NCI-H2171 treated with DMSO at 0.1 percent for 48 hours (cell line): Measurements from ENCODE around the gene ELK3.

Experiments used
- DNase-seq: peaks from one replicate; lab custom pipeline; 2025; lab: John Stamatoyannopoulos, UW

The ELK3 gene

DNA sequence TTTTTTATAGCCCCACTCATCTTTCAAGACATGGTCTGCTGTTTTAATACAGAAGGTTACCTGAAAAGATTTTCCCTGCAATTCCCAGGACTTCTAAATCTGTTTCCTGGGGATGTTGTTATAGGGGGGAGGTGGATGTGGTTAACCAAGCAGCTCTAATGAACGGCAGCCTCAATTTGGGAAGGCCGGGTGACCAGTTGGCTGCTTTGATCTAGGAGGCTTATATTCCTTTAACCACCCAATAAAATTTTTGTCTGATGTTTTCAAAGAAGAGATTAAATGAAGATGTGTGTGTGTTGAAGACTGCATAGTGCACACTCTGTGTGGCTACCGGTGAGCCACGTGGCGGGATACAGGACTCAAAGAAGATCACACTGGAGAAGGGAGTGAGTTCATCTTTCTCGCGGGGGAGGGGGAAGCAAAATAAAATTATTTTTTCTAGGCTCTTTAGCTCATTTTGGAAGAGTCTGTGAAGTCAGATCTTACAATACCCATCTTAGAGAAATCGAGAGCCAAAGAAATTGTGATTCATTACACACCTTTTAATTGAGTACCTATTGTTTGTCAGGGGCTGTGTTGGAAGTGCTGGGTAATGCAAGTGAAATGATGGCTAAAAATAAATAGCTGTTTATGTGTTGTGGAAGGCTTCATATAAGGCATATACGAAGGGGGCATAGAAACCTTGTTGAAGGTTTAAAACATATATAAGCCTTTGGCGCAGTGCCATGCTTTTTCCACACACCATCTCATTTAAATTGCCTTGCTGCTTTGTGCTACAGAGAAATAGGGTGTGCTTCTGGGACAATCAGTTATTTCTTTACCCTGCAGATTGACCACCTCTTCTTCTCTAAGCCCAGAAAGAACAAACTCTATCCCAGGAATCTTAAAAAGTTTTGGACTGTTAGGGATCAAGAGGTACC, 18.5 kb downstream of the ELK3 start:
- no peak for DNase-seq

DNA sequence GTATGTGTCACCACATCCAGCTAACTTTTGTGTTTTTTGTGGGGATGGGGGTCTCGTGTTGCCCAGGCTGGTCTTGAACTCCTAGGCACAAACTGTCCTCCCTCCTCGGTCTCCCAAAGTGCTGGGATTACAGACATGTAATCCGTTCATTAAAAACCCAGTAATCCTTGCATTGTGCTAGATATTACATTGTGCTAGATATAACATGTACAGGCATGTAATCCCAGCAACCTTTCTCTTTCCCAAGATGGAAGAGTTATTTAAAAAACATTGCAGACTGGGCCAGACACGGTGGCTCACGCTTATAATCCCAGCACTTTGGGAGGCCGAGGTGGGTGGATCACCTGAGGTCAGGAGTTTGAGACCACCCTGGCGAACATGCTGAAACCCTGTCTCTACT, 19.7 kb downstream of the ELK3 start:
- DNase-seq = no peak

DNA sequence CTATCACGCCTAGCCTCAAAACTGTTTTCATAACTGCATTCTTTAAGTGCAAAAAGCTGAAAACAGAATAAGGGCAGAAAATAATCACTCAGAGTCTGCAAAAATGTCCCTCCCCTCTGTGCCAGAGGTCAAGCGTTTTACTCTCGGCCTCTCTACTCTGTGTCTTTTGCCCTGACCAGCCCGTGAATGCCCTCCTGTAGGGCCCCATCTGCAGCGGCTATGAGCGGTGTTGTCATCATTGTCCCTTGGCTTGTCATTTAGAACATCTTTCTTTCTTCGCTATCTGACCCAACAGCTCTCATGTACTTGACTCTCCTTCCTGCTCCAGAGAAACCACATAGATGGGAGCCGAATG, 21.7 kb downstream of the ELK3 start:
- no peak for DNase-seq

DNA sequence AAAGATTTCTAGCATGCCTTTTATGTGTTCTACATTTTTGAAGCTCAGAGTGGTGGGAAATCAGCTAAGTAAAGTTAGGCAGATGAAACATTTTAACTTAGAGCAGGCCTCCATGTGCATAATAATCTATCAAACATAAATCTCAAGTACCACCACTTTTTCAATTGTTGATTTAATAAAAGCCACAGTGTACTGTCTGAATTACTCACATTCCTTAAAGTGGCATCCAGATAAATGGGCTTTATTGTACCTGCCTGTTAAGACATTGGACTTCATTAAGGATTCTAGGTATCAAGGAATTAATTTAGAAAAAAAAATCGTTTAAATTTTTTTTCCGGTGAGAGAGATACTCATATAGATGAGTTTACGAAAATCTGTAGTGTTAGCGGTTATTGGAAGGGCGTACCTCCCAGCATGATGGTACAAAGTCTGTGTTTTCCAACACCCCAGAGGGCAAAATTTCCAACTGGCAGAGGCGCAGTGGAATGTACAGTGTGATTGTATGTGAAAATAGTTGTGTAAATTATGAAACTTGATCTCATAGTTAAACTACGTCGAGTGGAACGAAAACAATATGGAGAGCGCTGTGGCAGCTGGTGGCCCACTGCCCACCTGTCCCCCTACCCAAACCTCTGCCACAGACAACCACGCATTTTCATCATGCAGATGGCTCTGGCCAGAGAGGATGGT, 25.0 kb downstream of the ELK3 start:
- DNase-seq = peak; percentile 79

DNA sequence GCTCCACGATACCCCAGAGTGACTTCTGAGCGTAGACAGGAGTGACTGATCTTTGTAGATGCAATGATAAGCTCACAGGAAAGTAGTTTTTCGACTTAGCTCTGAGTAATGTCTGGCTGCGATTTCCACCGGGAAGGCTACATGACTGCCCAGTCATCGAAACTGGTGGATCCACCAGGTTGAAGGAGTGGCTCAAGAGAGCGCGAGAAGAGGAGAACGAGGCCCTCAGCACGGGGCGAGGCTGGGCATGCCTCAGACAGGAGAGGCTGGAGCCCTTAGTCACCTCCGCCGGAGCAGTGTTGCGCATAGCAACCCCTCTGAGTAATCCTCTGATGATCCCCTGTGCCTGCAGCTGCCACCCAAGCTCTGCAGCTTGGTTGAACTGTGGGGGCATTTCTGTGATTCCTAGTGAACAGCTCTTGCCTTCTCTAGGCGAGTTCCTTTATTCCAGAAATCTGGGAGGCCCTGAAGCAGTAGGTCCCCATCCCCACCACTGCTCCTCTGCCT, 25.6 kb downstream of the ELK3 start:
- DNase-seq = peak; percentile 75

DNA sequence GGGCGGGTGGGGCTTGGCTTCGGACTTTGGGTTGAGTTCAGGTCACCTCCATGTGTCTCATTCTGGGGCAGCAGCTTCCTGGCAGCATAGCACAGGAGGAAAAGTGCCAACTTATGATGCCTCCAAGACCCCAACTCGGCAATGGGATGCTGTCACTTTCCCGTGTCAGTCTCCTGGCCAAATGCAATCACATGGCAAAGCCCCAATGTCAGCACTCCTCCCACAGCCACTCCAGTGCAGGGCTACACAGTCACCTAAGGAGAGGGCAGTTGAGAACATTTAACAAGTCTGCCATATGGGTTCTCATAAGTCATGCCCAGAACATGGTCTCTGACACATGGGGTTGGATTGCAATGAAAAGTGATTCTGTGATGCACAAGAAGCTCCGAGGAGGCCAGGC, 26.7 kb downstream of the ELK3 start:
- no peak for DNase-seq

DNA sequence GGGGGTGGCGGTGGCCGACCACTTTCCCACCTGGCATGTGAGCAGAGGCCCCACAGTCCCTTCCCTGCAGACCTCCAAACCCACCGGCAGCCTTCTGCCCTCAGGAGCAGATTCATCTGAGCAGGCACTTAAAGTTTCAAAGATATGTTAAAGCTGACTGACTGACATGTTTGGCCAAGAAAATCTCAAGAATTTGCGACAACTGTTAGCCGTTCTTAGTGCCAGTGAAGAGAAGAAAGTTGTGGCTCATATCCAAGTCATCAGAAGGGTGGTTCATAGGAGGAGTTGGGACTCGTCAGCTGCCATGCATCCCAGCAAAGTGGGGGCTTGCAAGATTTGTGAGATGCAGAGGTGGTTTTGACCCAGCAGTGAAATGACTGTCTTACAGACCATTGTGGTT, 27.2 kb downstream of the ELK3 start:
- no peak for DNase-seq

DNA sequence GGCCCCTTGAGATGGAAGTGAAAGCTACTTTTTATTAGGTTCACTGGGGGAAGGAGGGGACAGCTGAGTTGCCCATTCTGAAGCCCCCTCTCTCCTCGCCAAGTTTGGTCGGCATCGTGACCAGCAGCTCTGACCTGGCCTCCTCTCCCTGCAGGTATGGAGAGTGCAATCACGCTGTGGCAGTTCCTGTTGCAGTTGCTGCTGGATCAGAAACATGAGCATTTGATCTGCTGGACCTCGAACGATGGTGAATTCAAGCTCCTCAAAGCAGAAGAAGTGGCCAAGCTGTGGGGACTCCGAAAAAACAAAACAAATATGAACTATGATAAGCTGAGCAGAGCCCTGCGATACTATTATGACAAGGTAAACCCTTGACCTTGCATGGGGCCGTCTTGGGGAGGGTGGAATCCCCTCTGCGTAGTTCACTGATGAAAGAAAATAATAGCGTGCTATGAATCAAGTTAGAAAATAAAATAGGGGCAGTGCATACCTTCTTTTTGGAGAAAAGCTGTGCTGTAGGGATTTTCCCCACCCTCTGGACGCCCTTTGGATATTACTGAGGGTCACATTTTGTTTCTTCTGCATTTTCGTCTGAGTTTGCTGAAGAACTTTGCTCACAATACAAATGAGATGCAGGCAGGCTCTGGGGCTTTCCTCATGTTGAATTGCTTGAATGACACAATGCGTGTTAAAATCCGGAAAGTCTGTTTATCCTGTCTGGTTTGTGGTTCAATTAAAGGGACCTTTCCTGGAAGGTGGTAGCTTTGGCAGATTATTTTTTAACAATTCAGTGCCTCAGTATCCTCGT, 29.4 kb downstream of the ELK3 start:
- DNase-seq = no peak

DNA sequence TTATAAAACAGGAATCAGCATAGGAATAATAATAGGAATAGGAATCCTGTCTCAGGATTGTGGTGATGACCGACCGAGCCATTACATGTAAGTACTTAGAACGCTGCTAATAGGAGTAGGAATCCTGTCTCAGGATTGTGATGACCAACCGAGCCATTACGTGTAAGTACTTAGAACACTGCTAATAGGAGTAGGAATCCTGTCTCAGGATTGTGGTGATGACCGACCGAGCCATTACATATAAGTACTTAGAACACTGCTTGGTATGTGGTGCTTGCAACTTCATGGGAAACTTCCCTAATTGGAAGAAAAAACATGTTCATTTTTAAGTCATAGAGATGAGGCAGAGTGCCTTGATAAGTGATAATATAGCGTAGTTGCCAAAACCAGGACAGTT, 30.0 kb downstream of the ELK3 start:
- no peak for DNase-seq

DNA sequence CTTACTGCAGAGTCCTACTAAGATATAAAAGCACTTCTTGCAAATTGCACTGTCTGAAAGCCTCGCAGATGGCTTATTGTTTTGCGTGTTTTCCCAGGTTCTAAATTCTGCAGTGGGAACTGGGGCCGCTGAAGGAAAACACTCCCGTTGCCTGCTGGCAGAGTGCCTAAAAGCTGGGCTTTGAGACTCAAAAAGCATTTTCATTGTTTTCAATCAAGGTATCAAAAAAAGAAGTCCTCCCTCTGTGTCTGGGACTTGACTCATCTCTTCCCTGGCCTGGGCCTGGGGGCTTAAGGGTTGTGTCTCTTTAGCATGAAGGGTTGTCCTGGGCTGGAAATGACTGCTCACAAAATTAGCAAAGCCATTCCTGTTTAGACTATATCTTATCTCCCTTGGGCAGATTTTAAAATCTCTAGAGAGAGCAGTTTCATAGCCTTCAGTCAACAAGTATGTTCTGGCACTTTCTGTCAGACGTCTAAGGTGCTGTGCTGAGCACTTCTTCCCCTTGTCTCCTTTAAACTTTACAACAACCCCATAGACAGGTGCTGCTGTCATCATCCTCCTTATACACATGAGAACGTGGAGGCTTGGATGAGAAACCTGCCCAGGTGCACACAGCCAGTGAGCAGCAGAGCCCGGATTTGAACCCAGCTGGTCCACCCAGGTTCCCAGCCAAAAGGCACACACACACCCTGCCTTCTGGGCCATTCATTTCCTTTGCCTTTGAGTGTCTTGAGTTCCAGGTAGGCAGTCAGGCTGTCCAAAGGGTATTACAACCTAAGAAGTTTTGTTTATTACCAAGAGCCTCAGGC, 31.1 kb downstream of the ELK3 start:
- peak; percentile 58 for DNase-seq

DNA sequence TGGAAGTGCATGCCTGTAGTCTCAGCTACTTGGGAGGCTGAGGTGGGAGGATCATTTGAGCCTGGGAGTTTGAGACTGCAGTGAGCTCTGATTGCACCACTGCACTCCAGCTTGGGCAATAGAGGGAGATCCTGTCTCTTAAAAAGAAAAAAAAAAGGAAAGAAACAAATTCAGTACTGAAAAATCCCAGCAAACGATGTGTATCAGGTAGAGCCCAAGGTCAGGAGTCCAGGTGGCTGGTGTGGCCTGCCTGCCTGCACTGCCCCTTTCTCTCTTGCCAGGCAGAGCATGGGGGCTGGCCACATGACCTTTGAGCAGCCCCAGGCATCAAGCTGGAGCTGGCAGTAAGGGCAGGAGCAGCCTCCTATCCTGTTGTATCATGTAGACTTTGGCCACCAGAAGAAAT, 31.8 kb downstream of the ELK3 start:
- DNase-seq = no peak

DNA sequence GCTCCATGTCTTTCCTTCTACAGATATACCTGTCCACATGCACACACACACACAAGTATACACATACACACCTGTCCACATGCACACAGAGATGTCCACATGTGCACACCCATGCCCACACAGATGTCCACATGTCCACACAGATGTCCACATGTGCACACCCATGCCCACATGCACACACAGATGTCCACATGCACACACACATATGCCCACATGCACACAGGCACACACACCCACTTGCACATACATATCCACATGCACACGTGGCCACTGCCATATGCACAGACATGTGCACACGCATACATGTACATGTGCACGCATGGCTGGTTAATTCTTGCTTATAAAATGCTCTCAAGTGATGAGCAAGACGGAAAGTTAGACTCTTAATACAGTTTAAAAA, 32.2 kb downstream of the ELK3 start:
- DNase-seq = no peak

DNA sequence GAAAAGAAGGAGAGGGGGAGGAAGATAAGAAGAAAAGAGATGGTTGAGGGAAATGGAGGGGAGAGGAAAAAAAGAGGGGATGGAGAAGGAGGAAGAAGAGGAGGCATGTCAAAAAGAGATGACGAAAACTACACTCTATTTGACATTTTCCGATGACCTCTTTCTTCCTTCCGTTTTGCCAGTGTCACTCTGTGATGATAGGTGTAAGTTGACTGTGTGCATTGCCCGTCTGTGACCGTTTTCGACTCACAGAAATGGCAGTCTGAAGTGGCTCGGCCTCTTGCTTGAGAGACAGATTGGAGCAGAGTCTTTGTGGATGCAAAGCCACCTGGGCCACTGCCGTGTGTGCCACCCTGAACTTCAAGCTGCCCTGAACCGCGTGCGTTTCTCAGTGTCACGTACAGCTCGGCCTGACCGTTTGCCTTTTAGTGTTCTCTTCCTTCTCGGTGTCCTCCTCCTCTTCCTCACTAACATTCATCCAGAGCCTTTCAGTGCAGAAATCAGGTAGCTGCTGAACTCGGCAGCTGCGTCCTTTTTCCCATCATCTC, 32.7 kb downstream of the ELK3 start:
- no peak for DNase-seq

DNA sequence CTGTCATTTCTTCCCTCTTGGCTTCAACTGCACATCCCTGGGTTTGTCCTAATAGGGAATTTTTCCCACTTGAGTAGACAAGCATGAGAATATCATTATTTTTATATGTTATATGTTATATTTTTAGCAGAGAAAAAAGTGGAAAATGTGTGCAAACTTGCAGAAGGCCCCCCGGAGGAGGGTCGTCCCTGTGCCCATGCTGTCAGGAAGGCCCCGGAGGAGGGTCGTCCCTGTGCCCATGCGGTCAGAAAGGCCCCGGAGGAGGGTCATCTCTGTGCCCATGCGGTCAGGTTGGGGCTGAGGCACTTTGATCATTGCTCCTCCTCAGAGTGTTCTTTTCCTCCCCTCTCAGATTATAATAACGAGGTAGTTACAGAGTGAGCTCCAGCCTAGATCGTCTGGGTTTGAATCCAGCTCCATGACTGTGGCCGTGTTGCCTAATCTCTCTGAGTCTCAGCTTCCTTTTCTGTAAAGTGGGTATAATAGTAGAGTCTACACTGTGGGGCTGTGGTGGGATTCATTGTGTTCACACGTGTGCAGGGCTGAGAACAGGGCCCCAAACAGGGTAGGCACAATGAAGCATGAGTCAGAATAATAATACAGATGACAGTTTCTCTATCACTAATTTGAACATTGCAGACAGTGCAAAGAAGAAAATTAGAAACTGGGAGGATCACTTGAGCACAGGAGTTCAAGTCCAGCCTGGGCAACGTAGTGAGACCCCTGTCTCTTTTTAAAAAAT, 33.4 kb downstream of the ELK3 start:
- DNase-seq = no peak

DNA sequence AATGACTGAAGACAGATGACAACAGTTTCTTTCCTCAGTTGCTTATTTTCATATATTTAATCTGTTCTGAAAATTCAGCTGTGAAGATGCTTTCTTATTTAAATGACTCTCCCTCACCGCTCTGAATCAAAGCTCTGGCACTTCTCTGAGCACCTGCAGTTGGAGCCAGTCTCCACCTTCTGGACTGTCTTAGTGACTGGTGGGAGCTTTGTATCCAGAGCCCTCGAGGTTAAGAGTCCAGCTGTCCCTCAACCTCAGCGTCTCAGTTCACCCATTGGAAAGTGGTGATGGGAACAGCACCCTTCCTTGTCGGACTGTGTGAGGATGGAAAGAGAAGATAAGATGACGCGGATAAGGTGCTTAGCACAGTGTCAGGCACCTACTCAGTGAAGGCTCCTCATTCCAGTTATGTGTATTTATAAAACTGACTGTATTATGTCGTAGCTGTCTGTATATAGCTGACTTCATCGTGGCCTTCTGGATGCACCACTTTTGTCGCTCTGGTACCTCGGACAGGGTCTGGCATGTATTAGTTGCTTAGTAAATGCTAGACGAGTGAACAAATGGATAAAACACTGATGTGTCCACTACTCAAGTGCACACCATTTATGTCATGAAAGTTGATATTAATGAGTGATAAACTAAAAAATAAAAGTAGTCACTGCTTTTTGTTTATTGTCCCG, 34.5 kb downstream of the ELK3 start:
- no peak for DNase-seq

DNA sequence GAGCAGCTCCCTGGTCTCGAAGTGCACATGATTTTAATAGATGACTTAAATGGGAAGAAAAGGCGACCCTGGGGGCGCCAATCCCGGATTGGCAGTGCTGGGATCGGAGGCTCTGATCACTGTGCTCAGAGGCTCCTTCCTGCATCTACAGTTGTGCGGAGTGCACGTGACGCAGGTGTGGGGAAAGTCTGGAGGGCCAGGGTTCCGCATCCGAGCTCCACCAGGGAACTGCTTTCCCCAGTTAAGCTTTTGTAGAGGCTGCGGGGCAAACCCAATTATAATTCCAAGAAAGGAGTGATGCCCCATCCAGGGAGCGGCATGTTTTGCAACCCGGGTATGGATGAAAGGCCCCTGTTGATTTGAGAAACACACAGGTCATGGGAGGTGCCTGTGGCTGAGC, 36.5 kb downstream of the ELK3 start:
- DNase-seq = no peak

DNA sequence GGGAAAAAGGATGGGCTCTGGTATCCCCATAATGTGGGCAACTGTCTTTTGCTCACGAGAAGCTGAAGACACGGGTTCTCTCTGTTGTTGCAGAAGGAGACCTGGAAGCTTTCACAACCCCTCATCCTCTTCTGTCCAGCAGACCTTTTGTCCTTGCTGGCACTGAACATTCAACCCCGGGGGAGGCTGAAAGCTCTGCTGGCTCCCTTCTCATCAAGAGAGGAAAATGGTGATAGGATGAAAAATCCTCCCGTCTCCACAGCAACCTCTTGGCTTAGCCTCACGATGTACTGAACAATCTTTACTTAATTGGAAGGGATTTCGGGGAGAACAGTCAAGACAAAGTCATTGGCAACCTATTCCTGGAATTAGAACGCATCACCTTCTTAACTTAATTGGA, 39.0 kb downstream of the ELK3 start:
- no peak for DNase-seq

DNA sequence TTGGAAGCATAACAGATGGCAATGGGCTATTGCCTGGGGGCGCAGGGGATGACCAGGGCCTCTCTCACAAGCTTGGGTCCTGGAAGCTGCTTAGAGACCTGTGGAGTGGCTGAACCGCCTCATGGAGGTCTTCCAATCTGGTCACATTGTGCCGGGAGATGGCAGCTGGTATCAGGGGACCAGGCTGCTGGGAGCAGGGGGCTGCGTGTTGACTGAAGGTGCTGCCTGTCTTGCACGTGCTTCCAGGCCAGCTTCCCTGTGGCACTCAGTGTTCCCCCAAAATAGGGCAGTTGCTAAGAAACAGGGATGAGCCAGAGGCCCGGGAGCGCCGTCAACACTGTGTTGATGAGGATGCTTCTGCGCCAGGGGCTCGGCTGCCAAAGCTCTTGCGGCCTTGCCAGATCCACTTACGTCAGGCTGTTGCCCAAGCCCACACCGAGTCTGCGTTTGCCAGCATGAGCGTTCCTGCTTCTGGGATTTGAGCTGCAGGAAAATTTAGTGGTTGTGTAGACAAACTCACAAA, 39.8 kb downstream of the ELK3 start:
- peak; percentile 10 for DNase-seq

DNA sequence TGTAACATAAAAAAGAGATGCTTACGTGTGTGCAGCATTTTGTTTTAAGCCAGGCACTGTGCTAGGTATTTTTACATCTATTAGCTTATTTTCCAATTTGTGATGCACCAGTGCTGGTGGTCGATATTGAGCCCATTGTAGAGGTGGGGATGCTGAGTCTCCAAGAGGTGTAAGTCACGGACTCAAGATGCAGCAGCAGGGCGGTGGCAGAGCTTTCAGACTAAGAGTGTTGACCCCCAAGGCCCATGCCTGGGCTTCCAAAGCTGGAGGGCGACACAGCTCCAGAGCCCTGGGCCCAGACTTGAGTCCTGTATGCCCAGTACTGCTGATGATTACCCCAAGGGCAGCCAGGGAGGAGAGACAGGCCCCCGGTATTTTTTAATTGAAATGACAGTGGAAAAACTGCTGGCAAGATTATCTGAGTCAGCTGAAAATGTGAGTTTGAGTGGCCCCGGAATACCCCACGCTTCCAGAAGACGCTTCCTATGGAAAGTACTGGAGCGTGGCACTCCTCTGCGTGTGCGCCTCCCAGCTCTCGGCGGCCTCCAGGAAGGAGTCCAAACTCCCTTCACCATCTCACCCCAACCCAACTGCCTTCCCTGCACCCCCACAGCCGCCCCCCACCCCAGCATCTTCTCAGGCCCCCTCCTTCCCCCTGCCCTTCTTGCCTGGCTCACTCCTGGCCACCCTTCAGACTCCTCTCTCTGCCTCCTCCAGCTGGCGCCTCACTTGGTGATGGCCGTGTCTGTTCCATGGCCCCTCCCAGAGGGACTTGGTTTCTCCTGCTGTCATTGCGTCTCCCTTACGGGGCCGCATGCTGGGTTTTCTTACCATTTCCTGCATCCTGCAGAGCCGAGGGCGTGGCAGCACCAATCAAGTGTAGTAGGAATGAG, 40.7 kb downstream of the ELK3 start:
- no peak for DNase-seq
